HepG2 (cell line): ENCODE results near the gene VCL. TPM values are rescaled to one million over a fixed set of nuclear protein-coding genes. Genes with fewer than 3 reads are reported as not detected.
A peak's percentile ranks its signal among the peaks of the same experiment; 100 is the strongest.

Experiments used
- AHDC1 ChIP-seq: sonication (generic); formaldehyde crosslinking; IDR thresholded peaks from 2 replicates; pipeline ENCODE4 v1.5.1; 2020; ENCODE audit warnings: mild to moderate bottlenecking, missing genetic modification reagents, borderline replicate concordance
- FOXP4 ChIP-seq: sonication (generic); formaldehyde crosslinking; IDR thresholded peaks from 2 replicates; pipeline ENCODE4 v1.4.0; 2020; ENCODE audit warnings: missing genetic modification reagents
- HIC2 ChIP-seq: sonication (generic); formaldehyde crosslinking; IDR thresholded peaks from 2 replicates; pipeline ENCODE4 v1.9.0; 2022; ENCODE audit warnings: low read depth, missing genetic modification reagents
- HNRNPH1 ChIP-seq: fragments of 200-400 bp; formaldehyde crosslinking; optimal IDR thresholded peaks from 2 replicates; pipeline ENCODE3; 2017; ENCODE audit warnings: mild to moderate bottlenecking, low read depth, low read length
- MXI1 ChIP-seq: IDR thresholded peaks from 3 replicates; pipeline ENCODE4 v1.6.1; 2012; ENCODE audit warnings: low read depth, low read length, inconsistent platforms, borderline replicate concordance
- NFIB ChIP-seq: sonication (generic); formaldehyde crosslinking; IDR thresholded peaks from 2 replicates; pipeline ENCODE4 v1.9.0; 2021; ENCODE audit warnings: missing genetic modification reagents, mild to moderate bottlenecking, borderline replicate concordance
- POLR2G ChIP-seq: fragments of 200-400 bp; formaldehyde crosslinking; IDR thresholded peaks from 2 replicates; pipeline ENCODE4 v1.6.1; 2018; ENCODE audit warnings: mild to moderate bottlenecking, low read depth, low read length, moderate library complexity
- PTBP1 ChIP-seq: fragments of 200-400 bp; formaldehyde crosslinking; IDR thresholded peaks from 2 replicates; pipeline ENCODE4 v1.6.1; 2018; ENCODE audit warnings: low read length, low read depth; ENCODE audit not compliant: poor library complexity, severe bottlenecking
- TEAD3 ChIP-seq: optimal IDR thresholded peaks from 2 replicates; pipeline ENCODE3; 2016; ENCODE audit warnings: borderline replicate concordance
- ZGPAT ChIP-seq: IDR thresholded peaks from 2 replicates; pipeline ENCODE4 v1.6.1; 2016; ENCODE audit warnings: mild to moderate bottlenecking
- ZNF230 ChIP-seq: sonication (generic); formaldehyde crosslinking; IDR thresholded peaks from 2 replicates; pipeline ENCODE4 v1.4.0; 2020; ENCODE audit warnings: mild to moderate bottlenecking, missing genetic modification reagents
- ZNF557 ChIP-seq: sonication (generic); formaldehyde crosslinking; IDR thresholded peaks from 2 replicates; pipeline ENCODE4 v1.4.0; 2020; ENCODE audit warnings: missing genetic modification reagents
- ZNF710 ChIP-seq: sonication (generic); formaldehyde crosslinking; IDR thresholded peaks from 2 replicates; pipeline ENCODE4 v1.5.0; 2020; ENCODE audit warnings: mild to moderate bottlenecking, missing genetic modification reagents, borderline replicate concordance
- ZNF790 ChIP-seq: sonication (generic); formaldehyde crosslinking; IDR thresholded peaks from 2 replicates; pipeline ENCODE4 v1.8.0; 2022; ENCODE audit warnings: missing genetic modification reagents, mild to moderate bottlenecking, borderline replicate concordance
- polyA plus RNA-seq, 8 experiments: library from polyadenylated mRNA; depleted of rRNA in 3 of 8; stranded (reverse) in 7 of 8; unstranded in 1 of 8; fragments of >200 nt; fragmentation: Illumina TruSeq in 4 of 8; extraction: Trizol in 4 of 8; gene quantifications; 2 replicates each; pipeline versions ENCODE4 v1.2.1 to v1.2.3, GENCODE V29; 2011 to 2016; ENCODE audit warnings: low read depth in 4 of 8, missing spikeins in 1 of 8, mixed read lengths in 1 of 8; ENCODE audit not compliant: insufficient read depth in 1 of 8
- total RNA-seq, 5 experiments: library from RNA; depleted of rRNA; stranded (reverse); fragments of >200 nt; fragmentation: Illumina TruSeq; extraction: Trizol; gene quantifications; 2 replicates each; pipeline ENCODE4 v1.2.3, GENCODE V29; 2016; ENCODE audit warnings: low read depth in 1 of 5

VCL gene
- total and polyA plus RNA-seq, 2 of the 13 experiments (the other 11 are each of a cell fraction or from before 2014, with no cell fraction given): 17.3 to 26.9 TPM

- TF ChIP-seq HNRNPH1 (no peak), HIC2 (CRISPR knock-in tag) (no peak; the same call in 1 of the 2 replicates), NFIB (CRISPR knock-in tag) (no peak), AHDC1 (no peak), ZNF710 (CRISPR knock-in tag) (peak; percentile 40; the same call in 1 of the 2 replicates), FOXP4 (CRISPR knock-in tag) (peak; percentile 46), ZGPAT (no peak; the same call in 1 of the 2 replicates), TEAD3 (CRISPR knock-in tag) (peak; percentile 95), ZNF790 (CRISPR knock-in tag) (peak; percentile 78; the same call in 1 of the 2 replicates), PTBP1 (peak; percentile 17), ZNF230 (CRISPR knock-in tag) (0 out of 2 replicates have a peak, but pooled peaks have one; percentile 34), POLR2G (peak; percentile 85), ZNF557 (no peak), MXI1 (peak; percentile 64; the same call in 1 of the 3 replicates)
Observed at GRCh38 chr10:73997787-73998622, at the start of gene VCL (continued).
